GM23338 (cell line): ENCODE results near the gene TSPAN19.

Experiments
- CTCF ChIP-seq, 2 experiments: fragments of 200-600 bp in 1 of 2; sonication (generic) in 1 of 2; conservative IDR thresholded peaks; 2 replicates each; pipeline versions ENCODE4 v1.5.1 to v1.6.1; 2016 to 2017; ENCODE audit warnings: antibody characterized with exemption in 2 of 2, low read depth in 2 of 2, mild to moderate bottlenecking in 2 of 2, moderate library complexity in 1 of 2
- EZH2 ChIP-seq: fragments of 200-600 bp; sonication (generic); IDR thresholded peaks from one replicate; pipeline ENCODE4 v1.8.0; 2017; ENCODE audit warnings: antibody characterized with exemption, mild to moderate bottlenecking, low read depth; ENCODE audit not compliant: unreplicated experiment
- POLR2AphosphoS5 ChIP-seq: IDR thresholded peaks from 2 replicates; pipeline ENCODE4 v1.6.1; 2016; ENCODE audit warnings: antibody characterized with exemption, low read depth
- ZNF331 ChIP-seq: fragments of 250-450 bp; sonication (Bioruptor Pico); IDR thresholded peaks from 2 replicates; pipeline ENCODE4 v1.5.0; 2020; ENCODE audit warnings: low read depth, mild to moderate bottlenecking, moderate library complexity
- TF ChIP-seq, protein P1 (sequence below): IDR thresholded peaks from one replicate; pipeline ENCODE4 v1.6.1; 2018; ENCODE audit warnings: antibody characterized with exemption; ENCODE audit not compliant: unreplicated experiment

GRCh38 chr12:85002778-85003296 lies 33.2 kb downstream of the TSPAN19 start:
- TF ChIP-seq CTCF (conservative IDR thresholded peaks at IDR 0.05; ENCODE audit: low read depth in 2 of 2) (no peak), POLR2AphosphoS5 (no peak), EZH2 (no peak), ZNF331 (CRISPR knock-in tag) (no peak)
- TF ChIP-seq, protein P1, sequence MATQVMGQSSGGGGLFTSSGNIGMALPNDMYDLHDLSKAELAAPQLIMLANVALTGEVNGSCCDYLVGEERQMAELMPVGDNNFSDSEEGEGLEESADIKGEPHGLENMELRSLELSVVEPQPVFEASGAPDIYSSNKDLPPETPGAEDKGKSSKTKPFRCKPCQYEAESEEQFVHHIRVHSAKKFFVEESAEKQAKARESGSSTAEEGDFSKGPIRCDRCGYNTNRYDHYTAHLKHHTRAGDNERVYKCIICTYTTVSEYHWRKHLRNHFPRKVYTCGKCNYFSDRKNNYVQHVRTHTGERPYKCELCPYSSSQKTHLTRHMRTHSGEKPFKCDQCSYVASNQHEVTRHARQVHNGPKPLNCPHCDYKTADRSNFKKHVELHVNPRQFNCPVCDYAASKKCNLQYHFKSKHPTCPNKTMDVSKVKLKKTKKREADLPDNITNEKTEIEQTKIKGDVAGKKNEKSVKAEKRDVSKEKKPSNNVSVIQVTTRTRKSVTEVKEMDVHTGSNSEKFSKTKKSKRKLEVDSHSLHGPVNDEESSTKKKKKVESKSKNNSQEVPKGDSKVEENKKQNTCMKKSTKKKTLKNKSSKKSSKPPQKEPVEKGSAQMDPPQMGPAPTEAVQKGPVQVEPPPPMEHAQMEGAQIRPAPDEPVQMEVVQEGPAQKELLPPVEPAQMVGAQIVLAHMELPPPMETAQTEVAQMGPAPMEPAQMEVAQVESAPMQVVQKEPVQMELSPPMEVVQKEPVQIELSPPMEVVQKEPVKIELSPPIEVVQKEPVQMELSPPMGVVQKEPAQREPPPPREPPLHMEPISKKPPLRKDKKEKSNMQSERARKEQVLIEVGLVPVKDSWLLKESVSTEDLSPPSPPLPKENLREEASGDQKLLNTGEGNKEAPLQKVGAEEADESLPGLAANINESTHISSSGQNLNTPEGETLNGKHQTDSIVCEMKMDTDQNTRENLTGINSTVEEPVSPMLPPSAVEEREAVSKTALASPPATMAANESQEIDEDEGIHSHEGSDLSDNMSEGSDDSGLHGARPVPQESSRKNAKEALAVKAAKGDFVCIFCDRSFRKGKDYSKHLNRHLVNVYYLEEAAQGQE, result no peak
